ENCODE results near the gene PPP1CC.
"Not testable (repeated sequence)": the region's sequence is repeated elsewhere in the genome, so short reads cannot be mapped to it uniquely, and the experiment has no call there.

PPP1CC gene

DNA sequence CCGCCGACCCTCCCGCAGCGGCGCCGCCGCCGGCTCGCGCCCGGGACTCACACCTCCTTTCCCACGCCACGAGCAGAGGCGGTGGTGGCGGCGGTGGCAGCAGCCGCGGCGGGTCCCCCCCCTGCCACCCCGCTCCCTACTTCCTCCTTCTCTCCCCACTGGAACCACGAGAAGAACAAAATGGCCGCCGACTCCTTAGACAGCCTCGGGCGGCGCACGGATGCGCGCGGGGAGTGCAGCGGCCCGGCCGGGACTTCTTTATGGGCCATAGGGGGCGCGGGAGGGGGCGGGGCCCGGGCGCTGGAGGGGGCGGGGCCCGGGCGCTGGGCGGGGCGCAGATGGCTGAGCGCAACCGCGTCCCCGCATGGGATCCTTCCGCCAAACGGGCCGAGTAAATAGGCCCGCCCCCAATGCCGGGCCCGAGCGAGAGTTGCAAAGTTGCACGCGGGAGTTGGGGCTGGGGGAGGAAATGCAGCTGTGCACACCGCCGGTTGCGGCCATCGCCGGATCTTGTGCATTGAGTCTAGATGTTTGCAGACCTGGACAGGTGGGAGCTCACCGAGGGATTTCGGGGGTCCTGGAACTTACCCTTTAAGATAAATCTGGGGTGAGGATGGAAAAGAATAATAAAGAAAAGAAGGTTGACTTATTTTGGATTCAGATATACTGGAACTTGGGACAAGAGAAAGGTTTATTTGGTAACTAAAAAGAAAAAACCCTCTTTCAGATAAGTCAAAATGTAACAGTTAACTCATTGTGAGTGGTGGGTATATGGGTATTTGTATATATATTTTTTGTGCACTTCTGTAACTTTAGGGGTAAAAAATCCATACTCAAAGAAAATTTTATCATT is at the start of gene PPP1CC:
PPP1CC (minus strand) TSS at position 174 of the 853 bp plus-strand sequence. CDS start 184 bp downstream, outside the sequence.
- peak; percentile 87 to 90 for DNase-seq

DNA sequence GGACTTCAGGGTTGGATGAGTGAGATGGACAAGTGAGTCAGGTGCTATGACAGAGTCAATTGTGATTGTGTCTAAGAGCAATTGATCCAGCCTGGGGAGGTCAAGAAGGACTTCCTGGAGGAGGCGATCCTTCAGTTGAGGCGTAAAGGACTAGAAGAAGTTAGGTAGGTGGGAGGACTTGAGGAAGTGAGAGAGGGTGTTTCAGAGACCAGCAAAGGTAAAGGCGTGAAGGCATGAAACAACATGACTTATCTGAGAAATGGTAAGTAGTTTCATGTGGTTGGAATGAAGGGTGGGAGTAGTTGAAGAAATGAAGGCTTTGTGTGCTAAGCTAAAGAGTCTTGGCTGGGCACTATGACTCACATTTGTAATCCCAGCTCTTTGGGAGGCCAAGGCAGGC is 48.9 kb upstream of the PPP1CC start:
- DNase-seq = no peak

DNA sequence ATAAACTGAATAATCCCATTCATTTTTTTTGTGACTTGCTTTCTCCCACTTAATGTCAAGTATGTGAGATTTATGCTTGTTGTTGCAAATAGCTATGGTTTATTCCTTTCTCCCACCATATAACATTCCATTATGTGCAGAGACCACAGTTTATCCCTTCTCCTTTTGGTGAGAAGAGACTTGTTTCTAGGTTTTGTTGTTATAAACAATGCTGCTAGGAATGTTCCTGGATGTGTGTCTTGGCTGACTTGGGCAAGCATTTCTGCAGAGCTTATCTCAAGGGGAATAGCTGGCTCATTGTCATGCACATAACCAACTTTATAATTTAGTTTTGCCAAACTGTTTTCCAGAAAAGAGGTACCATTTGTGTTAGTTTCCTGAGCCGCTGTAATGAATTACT is 47.6 kb upstream of the PPP1CC start:
- DNase-seq = no peak

DNA sequence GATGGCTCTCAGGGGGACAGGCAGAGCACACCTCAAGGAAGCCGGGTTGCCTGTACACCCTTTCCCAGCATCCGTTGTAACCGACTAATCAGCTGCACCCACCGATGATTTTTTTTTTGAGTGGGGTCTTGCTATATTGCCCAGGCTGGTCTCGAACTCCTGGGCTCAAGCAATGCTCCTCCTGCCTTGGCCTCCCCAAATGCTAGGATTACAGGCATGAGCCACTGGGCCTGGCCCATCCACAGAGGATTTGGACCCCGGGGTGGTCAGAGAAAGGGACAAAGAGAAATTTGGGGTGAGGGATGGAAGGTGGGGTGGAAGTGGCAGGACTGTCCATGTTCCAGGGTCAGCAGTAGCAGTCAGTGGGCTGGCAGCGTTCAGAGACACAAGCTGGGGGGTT is 43.3 kb upstream of the PPP1CC start:
- no peak for DNase-seq

DNA sequence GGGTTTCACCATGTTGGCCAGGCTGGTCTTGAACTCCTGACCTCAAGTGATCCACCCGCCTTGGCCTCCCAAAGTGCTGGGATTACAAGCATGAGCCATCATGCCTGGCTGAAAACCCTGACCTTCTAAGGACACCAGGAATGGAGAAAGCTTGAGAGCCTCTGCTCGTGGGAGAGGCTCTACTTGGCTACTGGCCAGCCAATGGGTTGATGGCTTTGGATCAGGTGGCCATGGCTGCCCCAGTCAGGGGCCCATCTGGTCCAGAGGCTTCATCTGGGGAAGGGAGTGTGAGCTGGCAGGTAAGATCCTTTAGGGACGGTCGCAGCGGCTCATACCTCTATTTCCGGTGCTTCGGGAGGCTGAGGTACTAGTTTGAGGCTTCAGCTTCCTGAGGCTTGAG is 42.5 kb upstream of the PPP1CC start:
- DNase-seq = no peak

GRCh38 chr12:110782922-110783321 is 40.2 kb upstream of the PPP1CC start:
- DNase-seq = no peak

- no peak for DNase-seq
Measured at GRCh38 chr12:110782094-110782493, 39.4 kb upstream of the PPP1CC start.

GRCh38 chr12:110780448-110780847 is 37.8 kb upstream of the PPP1CC start:
- peak; percentile 34 to 43 for DNase-seq

- no peak for DNase-seq
Measured at GRCh38 chr12:110778833-110779577, 36.3 kb upstream of the PPP1CC start.

GRCh38 chr12:110776410-110776809 is 33.7 kb upstream of the PPP1CC start:
- peak; percentile 33 to 51 for DNase-seq

DNA sequence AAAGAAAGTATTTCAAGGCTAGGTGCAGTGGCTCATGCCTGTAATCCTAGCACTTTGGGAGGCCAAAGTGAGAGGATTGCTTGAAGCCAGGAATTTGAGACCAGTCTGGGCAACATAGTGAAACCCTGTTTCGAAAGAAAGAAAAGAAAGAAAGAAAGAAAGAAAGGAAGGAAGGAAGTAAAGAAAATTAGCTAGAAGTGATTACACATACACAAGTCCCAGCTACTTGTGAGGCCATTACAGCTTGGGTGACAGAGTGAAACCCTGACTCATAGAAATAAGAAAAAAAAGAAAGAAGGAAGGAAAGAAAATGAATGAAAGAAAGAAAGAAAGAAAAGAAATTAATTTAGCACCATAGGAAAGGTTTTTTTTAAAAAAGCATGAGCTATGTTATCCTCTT is 33.3 kb upstream of the PPP1CC start:
- DNase-seq = no peak

- no peak for DNase-seq
Measured at GRCh38 chr12:110774824-110775223, 32.1 kb upstream of the PPP1CC start.

DNA sequence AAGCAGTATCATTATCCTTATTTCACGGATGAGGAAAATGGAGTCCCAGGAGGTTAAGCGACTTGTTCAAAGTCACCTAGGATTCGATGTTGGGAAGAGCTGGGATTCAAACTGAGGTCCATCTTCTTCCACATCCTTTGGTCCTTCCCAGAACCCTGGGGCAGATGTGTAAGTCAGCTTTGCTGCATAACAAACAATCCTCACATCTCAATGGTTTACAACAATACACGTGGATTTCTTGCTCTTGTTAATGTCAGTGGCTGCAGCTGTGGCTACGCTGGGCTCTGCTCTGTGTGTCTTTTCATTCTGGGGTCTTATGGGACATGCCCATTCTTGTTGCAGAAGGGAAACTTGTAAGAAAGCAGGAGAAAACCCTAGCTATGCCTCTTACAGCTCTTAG is 26.3 kb upstream of the PPP1CC start:
- no peak for DNase-seq

DNA sequence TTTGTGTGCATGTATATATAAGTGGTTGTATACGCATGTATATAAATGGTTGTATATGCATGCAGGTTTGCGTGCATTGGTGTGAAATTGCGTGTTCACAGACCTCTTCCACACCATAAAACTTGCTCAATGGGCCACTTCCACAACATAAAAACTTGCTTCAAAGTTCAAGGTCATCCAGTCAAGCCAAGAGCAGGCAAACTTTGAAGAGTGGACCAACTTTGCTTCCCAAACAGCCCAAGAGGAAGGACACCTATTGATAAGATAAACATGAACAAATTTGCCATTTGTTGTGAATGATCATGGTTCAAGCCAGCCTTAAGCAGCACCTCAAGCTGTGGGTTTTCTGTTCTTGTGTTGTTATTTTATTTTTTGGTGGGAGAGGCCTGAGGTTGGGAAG is 25.2 kb upstream of the PPP1CC start:
- no peak for DNase-seq

DNA sequence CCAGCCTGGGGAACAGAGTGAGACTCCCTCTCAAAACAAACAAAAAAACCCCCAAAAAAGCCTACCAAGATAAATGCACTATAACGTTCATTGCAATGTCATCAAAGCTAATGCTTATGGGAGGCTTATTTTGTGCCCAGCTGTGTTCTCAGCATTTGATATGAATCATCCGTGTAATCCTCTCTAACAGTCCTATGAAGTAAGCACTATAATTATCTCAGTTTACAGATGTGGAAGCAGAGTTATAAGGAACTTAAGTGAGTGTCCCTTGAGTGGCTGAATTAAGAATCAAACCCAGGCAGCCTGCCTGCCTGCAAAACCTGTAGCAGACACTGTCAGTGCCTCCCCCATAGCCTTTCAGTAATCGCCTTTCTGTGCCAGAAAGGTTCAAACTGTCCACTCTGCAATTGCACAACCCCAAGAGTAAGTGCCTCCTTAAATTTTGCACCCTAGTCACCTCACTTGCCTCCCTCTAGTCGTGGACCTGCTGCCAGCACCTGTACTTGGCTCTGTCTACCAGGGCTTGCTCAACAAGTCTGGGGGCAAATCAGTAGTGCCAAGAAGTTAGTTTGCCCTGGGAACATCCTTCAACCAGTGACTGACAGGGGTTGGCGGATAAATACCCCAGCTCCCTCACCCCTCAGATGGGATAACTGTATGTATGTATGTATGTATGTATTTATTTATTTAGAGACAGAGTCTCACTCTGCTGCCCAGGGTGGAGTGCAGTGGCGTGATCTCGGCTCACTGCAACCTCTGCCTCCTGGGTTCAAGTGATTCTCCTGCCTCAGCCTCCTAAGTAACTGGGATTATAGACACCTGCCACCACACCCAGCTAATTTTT is 23.8 kb upstream of the PPP1CC start:
- DNase-seq = no peak

- DNase-seq = not testable (repeated sequence)
Measured at GRCh38 chr12:110765572-110765971, 22.9 kb upstream of the PPP1CC start.

- no peak for DNase-seq
Measured at GRCh38 chr12:110765111-110765510, 22.4 kb upstream of the PPP1CC start.

DNA sequence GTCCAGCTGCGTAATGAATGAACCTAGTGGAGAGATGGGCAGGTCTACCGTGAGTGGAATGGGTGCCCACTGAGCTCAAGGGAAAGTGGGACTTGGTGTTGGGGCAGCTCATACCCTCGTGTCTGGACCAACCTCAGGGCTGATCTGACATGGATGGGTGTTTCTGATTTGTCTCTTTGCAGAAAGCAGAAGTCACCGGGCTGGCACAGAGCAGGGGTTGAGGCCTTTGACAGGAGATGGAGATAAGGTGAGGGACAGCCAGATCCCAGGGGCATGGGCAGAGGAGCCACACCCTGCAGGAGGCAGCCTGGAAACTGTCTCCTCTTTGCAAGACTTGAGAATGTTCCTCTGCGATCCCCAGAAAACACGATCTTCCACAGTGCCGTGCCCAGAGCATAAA is 20.9 kb upstream of the PPP1CC start:
- no peak for DNase-seq

DNA sequence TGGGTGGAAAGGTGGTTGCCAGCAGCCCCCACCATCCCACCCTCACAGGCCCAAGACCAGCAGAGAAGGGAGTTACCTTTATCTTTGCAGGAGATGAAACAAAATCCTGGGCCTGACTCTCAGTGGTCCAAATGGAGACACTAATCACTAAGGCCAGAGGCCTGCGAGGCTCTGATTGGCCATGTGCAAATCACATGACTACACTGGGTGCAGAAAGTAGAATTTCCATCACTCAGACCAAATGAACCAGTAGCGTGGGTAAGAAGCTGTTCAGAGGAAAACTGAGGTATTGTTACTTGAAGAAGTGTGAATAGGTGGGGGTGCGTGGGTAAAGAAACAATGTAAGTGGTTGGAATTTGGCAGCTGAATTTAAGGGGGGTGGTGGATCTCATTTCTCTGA is 20.2 kb upstream of the PPP1CC start:
- no peak for DNase-seq

GRCh38 chr12:110760204-110760609 is 17.5 kb upstream of the PPP1CC start:
- no peak for DNase-seq

- no peak for DNase-seq
Measured at GRCh38 chr12:110758922-110759321, 16.2 kb upstream of the PPP1CC start.

DNA sequence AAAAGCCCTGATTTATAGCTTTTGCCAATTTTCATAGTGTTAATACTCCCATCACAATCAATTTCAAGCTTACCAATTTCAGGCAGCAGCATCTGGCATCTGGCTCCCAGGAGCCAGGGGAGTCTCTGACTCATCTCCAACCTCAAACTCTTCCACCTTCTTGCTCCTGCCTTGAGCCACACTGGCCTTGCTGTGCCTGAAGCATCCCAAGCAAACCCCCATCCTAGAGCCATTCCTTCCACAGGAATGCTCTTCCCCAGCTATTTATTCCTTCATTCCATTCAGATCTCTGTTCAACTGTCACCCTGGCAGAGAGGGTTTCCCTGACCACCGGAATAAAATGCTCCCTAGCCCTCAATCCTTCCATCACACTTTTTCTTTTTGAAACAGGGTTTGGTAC is 13.9 kb upstream of the PPP1CC start:
- no peak for DNase-seq

- no peak for DNase-seq
Measured at GRCh38 chr12:110754101-110754793, 11.6 kb upstream of the PPP1CC start.
